SK-N-SH (cell line): Measurements from ENCODE around the gene VASN. TPM values are rescaled to one million over a fixed set of nuclear protein-coding genes. Genes with fewer than 3 reads are reported as not detected.

Source experiments
- CTCF ChIA-PET: fragments of 300-600, 350-600 bp; formaldehyde crosslinking; extraction: SDS; loops from one replicate; lab custom pipeline; 2021; lab: Yijun Ruan, JAX
- POLR2A ChIA-PET: fragments of 350-600 bp; sonication (Branson Sonifier 250); formaldehyde crosslinking; extraction: SDS; loops from one replicate; lab custom pipeline; 2020; ENCODE audit warnings: antibody characterized with exemption, inconsistent platforms; lab: Yijun Ruan, JAX
- DNase-seq: peaks from one replicate; pipeline ENCODE4 v3.0.0; 2012
- H2AFZ ChIP-seq: fragments of 200-600 bp; sonication (generic); 2 replicates; pipeline ENCODE4 v1.8.1; 2016; ENCODE audit warnings: antibody characterized with exemption, mild to moderate bottlenecking, low read depth
- H3F3A ChIP-seq: fragments of 200-600 bp; sonication (generic); replicated peaks from 2 replicates; pipeline ENCODE3; 2016; ENCODE audit warnings: antibody characterized with exemption, mild to moderate bottlenecking; ENCODE audit not compliant: insufficient read depth
- H3K27ac ChIP-seq, 2 experiments: fragments of 200-500 bp in 1 of 2; fragments of 200-600 bp in 1 of 2; sonication (Bioruptor generic) in 1 of 2; sonication (generic), shearing (Covaris generic) in 1 of 2; 2 replicates each; pipeline versions ENCODE4 v1.5.1 to v1.6.1; 2014 to 2016; ENCODE audit warnings: low read depth in 2 of 2, inconsistent platforms in 1 of 2, low read length in 1 of 2, mild to moderate bottlenecking in 1 of 2, mixed read lengths in 1 of 2
- H3K27me3 ChIP-seq: fragments of 200-600 bp; sonication (generic), shearing (Covaris generic); 2 replicates; pipeline ENCODE4 v1.6.1; 2016; ENCODE audit warnings: mixed run types; ENCODE audit not compliant: insufficient read depth
- H3K36me3 ChIP-seq, 2 experiments: fragments of 200-500 bp in 1 of 2; fragments of 200-600 bp in 1 of 2; sonication (Bioruptor generic) in 1 of 2; sonication (generic) in 1 of 2; replicated peaks in 1 of 2; 2 replicates each; pipeline versions ENCODE3 to v1.5.1; 2014 to 2016; ENCODE audit warnings: low read length in 1 of 2, mild to moderate bottlenecking in 1 of 2; ENCODE audit not compliant: insufficient read depth in 2 of 2, control insufficient read depth in 1 of 2
- H3K4me1 ChIP-seq, 2 experiments: fragments of 200-500 bp in 1 of 2; fragments of 200-600 bp in 1 of 2; sonication (Bioruptor generic) in 1 of 2; sonication (generic), shearing (Covaris generic) in 1 of 2; 2 replicates each; pipeline versions ENCODE4 v1.5.1 to v1.6.1; 2014 to 2016; ENCODE audit warnings: low read depth in 1 of 2, low read length in 1 of 2, mixed run types in 1 of 2; ENCODE audit not compliant: insufficient read depth in 2 of 2, control insufficient read depth in 1 of 2
- H3K4me2 ChIP-seq: fragments of 200-600 bp; sonication (generic), shearing (Covaris generic); 2 replicates; pipeline ENCODE4 v1.6.1; 2017; ENCODE audit warnings: mixed run types
- H3K4me3 ChIP-seq, 2 experiments: fragments of 200-500 bp in 1 of 2; fragments of 200-600 bp in 1 of 2; sonication (Bioruptor generic) in 1 of 2; sonication (generic), shearing (Covaris generic) in 1 of 2; 2 replicates each; pipeline versions ENCODE4 v1.5.1 to v1.8.1; 2014 to 2016; ENCODE audit warnings: low read depth in 2 of 2, inconsistent platforms in 1 of 2, low read length in 1 of 2, mild to moderate bottlenecking in 1 of 2, mixed read lengths in 1 of 2, moderate library complexity in 1 of 2
- H3K79me2 ChIP-seq: fragments of 200-600 bp; sonication (generic); 2 replicates; pipeline ENCODE4 v1.8.1; 2017; ENCODE audit warnings: mild to moderate bottlenecking; ENCODE audit not compliant: insufficient read depth
- H3K9ac ChIP-seq: fragments of 200-600 bp; sonication (generic); 2 replicates; pipeline ENCODE4 v1.6.1; 2017; ENCODE audit warnings: mixed run types
- H3K9me2 ChIP-seq: fragments of 200-600 bp; sonication (generic); 2 replicates; pipeline ENCODE4 v1.6.1; 2017; ENCODE audit warnings: mixed run types
- H3K9me3 ChIP-seq: fragments of 200-600 bp; sonication (generic); 2 replicates; pipeline ENCODE4 v1.6.1; 2017; ENCODE audit warnings: mixed run types, mild to moderate bottlenecking, moderate library complexity
- H4K20me1 ChIP-seq: fragments of 200-600 bp; sonication (generic); 2 replicates; pipeline ENCODE4 v1.6.1; 2017; ENCODE audit warnings: mild to moderate bottlenecking, mixed run types; ENCODE audit not compliant: insufficient read depth
- CHD2 ChIP-seq: fragments of 150-350 bp; IDR thresholded peaks from 2 replicates; pipeline ENCODE4 v1.6.1; 2018; ENCODE audit warnings: low read length; ENCODE audit not compliant: partially characterized antibody
- EP300 ChIP-seq, 2 experiments: IDR thresholded peaks; 2 replicates each; pipeline versions ENCODE4 v1.4.0 to v1.6.1; 2012; ENCODE audit warnings: borderline replicate concordance in 1 of 2, low read depth in 1 of 2, low read length in 1 of 2
- FOXJ3 ChIP-seq: sonication (generic); formaldehyde crosslinking; IDR thresholded peaks from 2 replicates; pipeline ENCODE4 v1.5.1; 2020; ENCODE audit warnings: mild to moderate bottlenecking, missing genetic modification reagents
- GATA2 ChIP-seq: sonication (generic); formaldehyde crosslinking; IDR thresholded peaks from 2 replicates; pipeline ENCODE4 v1.5.0; 2020; ENCODE audit warnings: mild to moderate bottlenecking, missing genetic modification reagents
- IRF3 ChIP-seq: fragments of 150-350 bp; IDR thresholded peaks from 2 replicates; pipeline ENCODE4 v1.6.1; 2016; ENCODE audit warnings: mild to moderate bottlenecking, low read depth, low read length
- MAX ChIP-seq: IDR thresholded peaks from 2 replicates; pipeline ENCODE4 v1.4.0; 2012; ENCODE audit warnings: low read depth
- MEF2A ChIP-seq: IDR thresholded peaks from 2 replicates; pipeline ENCODE4 v1.4.0; 2012; ENCODE audit warnings: low read depth, borderline replicate concordance
- NRF1 ChIP-seq: IDR thresholded peaks from 2 replicates; pipeline ENCODE4 v1.6.1; 2012; ENCODE audit warnings: low read depth, mild to moderate bottlenecking, low read length
- POLR2AphosphoS5 ChIP-seq: IDR thresholded peaks from 2 replicates; pipeline ENCODE4 v1.6.1; 2012; ENCODE audit warnings: low read depth, low read length
- RCOR1 ChIP-seq: fragments of 150-350 bp; IDR thresholded peaks from 2 replicates; pipeline ENCODE4 v1.6.1; 2017; ENCODE audit warnings: antibody characterized with exemption, low read length
- RFX5 ChIP-seq: IDR thresholded peaks from 2 replicates; pipeline ENCODE4 v1.6.1; 2012; ENCODE audit warnings: mild to moderate bottlenecking, improper control_type of control experiment, low read length
- RXRA ChIP-seq: IDR thresholded peaks from 2 replicates; pipeline ENCODE4 v1.4.0; 2012; ENCODE audit warnings: low read depth, mild to moderate bottlenecking, borderline replicate concordance
- SIN3A ChIP-seq: IDR thresholded peaks from 2 replicates; pipeline ENCODE4 v1.6.1; 2012; ENCODE audit warnings: low read depth, mild to moderate bottlenecking, low read length, moderate library complexity, borderline replicate concordance
- SMC3 ChIP-seq: IDR thresholded peaks from 2 replicates; pipeline ENCODE4 v1.6.1; 2012; ENCODE audit warnings: low read depth, low read length, improper control_type of control experiment
- TAF1 ChIP-seq: IDR thresholded peaks from 2 replicates; pipeline ENCODE4 v1.6.1; 2012; ENCODE audit warnings: low read depth, mild to moderate bottlenecking, low read length, moderate library complexity, borderline replicate concordance
- USF2 ChIP-seq: fragments of 150-350 bp; IDR thresholded peaks from 2 replicates; pipeline ENCODE4 v1.6.1; 2017; ENCODE audit warnings: antibody characterized with exemption, low read length, low read depth, borderline replicate concordance
- YY1 ChIP-seq: IDR thresholded peaks from 2 replicates; pipeline ENCODE4 v1.4.0; 2012; ENCODE audit warnings: low read depth, mild to moderate bottlenecking
- ZBTB33 ChIP-seq: IDR thresholded peaks from 2 replicates; pipeline ENCODE4 v1.4.0; 2012; ENCODE audit warnings: low read depth, borderline replicate concordance
- WGBS: methylation state at CpG from one replicate; pipeline ENCODE4 v1.1.6; 2017; ENCODE audit warnings: low lambda C conversion rate; 5-methylcytosine and 5-hydroxymethylcytosine counted together
- polyA plus RNA-seq, 3 experiments: library from polyadenylated mRNA; depleted of rRNA; stranded (reverse); fragments of >200 nt; gene quantifications; 2 replicates each; pipeline ENCODE4 v1.2.3, GENCODE V29; 2012
- TF ChIP-seq, protein P1 (sequence below): IDR thresholded peaks from 2 replicates; pipeline ENCODE4 v1.6.1; 2012; ENCODE audit warnings: mild to moderate bottlenecking, low read depth, low read length, moderate library complexity

The VASN gene
- polyA plus RNA-seq, 1 of the 3 experiments (the other 2 are of a cell fraction), result 37.4 TPM

GRCh38 chr16:4361033-4361943, 10.4 kb upstream of the VASN start:
- Histone ChIP-seq H3K27ac (no peak overlapping the region), H3K9me2 (no peaks in the 10 kb centered on the region), H2AFZ (no peak overlapping the region), H3K79me2 (no peaks in the 10 kb centered on the region), H3K36me3 (peaks cover 0 to 2% of the 10 kb centered on the region in 2 experiments), H3K27me3 (no peaks in the 10 kb centered on the region), H4K20me1 (no peaks in the 10 kb centered on the region), H3K4me1 (peaks cover 0 to 10% of the 10 kb centered on the region in 2 experiments; a peak in 1 of 4 replicates), H3F3A (peaks cover 6% of the 10 kb centered on the region), H3K4me3 (no peak overlapping the region), H3K4me2 (no peak overlapping the region), H3K9me3 (no peaks in the 10 kb centered on the region), H3K9ac (no peak overlapping the region)
- 95% methylated on average over 14 of the region's 28 CpGs for WGBS
- TF ChIP-seq POLR2AphosphoS5 (no peak), GATA2 (CRISPR knock-in tag) (no peak), NRF1 (no peak), CHD2 (no peak), MAX (no peak), ZBTB33 (no peak), IRF3 (no peak), YY1 (no peak), RFX5 (no peak), TAF1 (no peak), USF2 (no peak), MEF2A (no peak), FOXJ3 (no peak), EP300 (IDR thresholded peaks at IDR 0.05; ENCODE audit: borderline replicate concordance in 1 of 2, low read depth in 1 of 2, low read length in 1 of 2) (no peak), RCOR1 (no peak), RXRA (no peak), SIN3A (no peak), SMC3 (no peak)
- TF ChIP-seq, protein P1, sequence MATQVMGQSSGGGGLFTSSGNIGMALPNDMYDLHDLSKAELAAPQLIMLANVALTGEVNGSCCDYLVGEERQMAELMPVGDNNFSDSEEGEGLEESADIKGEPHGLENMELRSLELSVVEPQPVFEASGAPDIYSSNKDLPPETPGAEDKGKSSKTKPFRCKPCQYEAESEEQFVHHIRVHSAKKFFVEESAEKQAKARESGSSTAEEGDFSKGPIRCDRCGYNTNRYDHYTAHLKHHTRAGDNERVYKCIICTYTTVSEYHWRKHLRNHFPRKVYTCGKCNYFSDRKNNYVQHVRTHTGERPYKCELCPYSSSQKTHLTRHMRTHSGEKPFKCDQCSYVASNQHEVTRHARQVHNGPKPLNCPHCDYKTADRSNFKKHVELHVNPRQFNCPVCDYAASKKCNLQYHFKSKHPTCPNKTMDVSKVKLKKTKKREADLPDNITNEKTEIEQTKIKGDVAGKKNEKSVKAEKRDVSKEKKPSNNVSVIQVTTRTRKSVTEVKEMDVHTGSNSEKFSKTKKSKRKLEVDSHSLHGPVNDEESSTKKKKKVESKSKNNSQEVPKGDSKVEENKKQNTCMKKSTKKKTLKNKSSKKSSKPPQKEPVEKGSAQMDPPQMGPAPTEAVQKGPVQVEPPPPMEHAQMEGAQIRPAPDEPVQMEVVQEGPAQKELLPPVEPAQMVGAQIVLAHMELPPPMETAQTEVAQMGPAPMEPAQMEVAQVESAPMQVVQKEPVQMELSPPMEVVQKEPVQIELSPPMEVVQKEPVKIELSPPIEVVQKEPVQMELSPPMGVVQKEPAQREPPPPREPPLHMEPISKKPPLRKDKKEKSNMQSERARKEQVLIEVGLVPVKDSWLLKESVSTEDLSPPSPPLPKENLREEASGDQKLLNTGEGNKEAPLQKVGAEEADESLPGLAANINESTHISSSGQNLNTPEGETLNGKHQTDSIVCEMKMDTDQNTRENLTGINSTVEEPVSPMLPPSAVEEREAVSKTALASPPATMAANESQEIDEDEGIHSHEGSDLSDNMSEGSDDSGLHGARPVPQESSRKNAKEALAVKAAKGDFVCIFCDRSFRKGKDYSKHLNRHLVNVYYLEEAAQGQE, result no peak
- ChIA-PET POLR2A (interaction anchor here (0.7 to 1.2 kb wide), 2 partner anchors 31 to 49 kb away, joined by 3 to 4 read pairs; no protein-coding TSS in a partner anchor), CTCF (interaction anchor here (1.0 to 5.6 kb wide), 6 partner anchors 20 to 108 kb away, joined by 3 to 299 read pairs (median 26); no protein-coding TSS in a partner anchor)
- DNase-seq, result no peak
